ENCODE data around the gene PHKB.
"Not testable (repeated sequence)": the region's sequence is repeated elsewhere in the genome, so short reads cannot be mapped to it uniquely, and the experiment has no call there.

PHKB gene

DNA sequence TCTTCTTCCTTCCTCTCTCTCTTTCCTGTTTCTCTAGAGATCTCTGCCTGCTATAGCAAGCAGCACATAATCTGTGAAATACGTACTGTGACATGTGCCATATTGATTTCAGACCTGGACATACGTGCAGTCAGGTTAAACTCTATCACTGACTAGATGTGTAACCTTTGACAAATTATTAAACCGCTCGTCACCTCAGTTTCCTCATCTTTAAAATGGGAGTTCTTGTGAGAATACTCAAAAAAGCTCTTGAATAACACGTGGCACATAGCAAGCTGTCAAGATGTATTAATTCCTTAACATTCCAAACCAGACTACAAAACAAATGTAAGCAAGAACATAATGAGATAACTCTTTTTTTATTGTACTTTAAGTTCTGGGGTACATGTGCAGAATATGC is 170.0 kb downstream of the PHKB start:
- DNase-seq = no peak

DNA sequence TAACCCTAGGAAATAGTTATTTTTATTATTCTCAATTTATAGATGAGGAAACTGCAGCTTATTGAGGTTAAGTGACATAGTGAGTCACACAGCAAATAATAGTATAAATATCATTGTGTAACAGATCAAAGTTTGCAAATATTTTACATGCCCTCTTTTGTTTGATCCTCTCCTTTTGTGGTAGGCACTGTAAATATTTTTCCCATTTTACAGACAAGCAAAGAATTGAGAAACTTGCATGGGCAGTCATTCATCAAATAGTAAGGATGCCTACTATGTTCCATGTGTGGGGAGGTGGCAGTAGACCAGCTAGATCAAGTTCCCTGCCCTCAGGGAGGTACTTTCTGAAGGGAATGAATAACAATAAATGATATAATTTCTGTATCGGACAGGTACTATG is 173.0 kb downstream of the PHKB start:
- DNase-seq = no peak

DNA sequence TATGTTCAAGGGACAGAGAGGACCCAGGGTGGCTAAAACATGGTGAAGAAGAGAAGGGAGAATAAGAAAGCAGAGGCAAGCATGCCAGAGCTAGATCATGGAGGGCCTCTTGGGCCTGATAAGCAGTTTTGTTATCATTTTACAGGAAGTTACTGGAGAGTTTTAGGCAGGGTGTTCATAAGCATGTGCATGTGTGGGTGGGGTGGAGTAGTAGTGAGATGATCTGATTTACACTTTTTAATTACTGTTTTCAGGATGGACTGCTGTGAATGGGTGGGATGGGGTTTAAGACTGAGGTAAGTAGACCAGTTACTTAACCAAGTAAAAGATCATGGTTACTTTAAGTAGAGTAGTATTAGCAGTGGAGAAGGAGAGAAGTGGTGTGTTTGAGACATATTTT is 173.6 kb downstream of the PHKB start:
- no peak for DNase-seq

DNA sequence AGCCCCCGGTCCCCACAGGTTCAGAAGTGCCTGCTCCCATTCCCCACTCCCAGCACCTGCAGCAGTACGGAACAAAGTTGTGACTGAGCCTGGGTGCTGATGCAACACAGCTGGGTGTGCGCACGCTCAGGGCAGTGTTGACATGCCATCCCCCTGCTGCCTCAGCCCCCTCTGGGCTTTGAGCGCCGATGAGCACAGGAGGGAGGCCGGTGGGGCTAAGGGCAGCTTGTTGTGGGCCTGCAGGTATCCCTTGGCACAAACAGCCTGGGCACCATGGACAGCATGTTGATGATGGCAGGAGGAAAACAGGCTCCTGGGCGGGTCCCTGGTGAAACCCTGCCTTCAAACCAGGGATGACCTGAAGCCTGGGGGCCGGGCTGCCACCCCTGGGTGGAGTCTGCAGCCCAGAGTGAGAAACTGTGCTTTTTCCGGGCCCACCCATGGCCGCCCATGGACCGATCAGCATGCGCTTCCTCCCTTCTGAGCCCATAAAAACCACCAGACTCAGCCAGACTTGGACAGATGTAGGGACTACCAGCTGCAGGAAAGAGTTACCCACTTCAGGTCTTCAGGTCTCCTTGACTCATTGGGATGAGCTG is 175.5 kb downstream of the PHKB start:
- no peak for DNase-seq

DNA sequence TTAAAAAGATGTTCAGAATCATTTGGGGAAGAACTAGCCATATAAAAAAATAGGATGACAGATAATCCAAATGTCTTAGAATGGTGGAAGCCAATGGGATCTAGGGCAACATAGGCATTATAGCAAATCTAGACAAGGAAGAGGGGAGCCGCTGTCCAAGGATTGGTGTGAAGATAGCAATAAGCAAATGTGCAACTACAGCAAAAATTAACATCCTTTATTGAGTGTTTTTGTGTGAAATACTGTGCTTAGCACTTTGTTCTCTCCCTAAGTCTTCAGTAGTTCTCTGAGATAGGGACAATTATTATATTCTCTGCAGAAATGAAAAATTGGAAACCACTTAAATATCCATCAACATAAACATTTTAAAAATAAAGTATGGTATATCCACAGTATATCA is 177.0 kb downstream of the PHKB start:
- no peak for DNase-seq

DNA sequence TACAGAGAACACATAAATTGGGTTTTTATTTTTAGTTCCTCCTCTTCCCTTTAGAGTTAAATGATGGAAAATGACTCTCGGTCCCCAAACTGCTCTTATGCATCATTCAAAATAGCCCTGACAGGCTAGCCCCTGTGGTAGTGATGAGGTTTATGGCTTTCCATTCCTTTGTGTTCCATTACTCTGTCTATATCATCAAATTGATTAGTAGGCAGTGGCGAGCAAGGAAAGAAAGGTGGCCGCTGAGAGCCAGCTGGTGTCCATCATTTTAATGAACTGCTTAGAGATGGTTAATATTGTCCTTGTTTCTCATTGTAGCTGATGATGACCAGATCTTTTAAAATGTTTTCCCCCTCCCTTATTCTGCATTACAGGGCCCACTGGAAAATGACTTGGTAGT is 179.5 kb downstream of the PHKB start:
- no peak for DNase-seq

DNA sequence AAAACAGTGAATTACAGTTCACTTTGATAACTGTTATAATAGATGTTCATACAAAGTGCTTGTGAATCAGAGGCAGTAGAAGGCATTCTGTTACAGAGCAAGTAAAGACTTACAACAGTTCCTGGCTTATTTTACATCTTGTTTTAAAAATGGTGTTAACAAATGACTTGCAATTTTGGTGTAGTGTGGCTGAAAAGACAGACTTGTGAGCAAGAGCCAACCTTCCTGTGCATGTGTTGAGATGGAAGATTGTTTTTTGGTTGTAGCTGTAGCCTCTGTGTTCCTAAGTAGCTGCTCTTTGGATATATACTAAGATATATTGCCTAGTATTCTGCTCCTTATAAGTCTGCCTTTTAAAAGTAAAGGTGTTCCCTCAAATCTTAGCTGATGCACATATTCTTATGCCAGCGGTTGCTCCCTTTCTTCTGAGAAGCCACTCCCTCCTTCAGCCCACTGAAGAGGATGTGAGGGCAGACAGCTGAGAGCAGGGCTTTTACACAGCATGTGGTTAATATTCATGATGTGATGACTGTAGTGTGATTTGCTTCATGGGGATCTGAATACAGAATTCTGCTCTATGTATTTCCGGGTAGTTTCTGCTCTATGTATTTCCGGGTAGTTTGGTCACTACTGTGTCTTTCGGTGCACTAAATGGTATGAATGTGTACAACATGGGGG is 182.3 kb downstream of the PHKB start:
- DNase-seq = no peak

DNA sequence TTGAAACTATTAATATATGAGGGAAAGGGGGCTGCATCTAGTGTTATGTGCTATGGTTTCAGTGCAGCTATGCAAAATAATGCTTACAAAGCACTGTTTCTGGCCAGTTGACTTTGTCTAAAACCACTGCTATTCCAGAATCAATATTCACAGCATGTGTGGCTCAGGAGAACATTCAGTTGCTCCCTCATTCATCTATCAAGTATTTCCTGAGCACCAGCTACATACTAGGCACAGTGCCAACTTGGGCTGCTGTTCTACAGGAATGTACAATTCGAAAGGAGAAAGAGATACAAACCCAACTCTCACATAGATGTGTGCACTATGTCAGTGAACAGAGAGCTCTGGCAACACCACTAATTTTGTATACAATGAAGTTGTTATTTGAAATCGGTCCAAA is 183.0 kb downstream of the PHKB start:
- no peak for DNase-seq

DNA sequence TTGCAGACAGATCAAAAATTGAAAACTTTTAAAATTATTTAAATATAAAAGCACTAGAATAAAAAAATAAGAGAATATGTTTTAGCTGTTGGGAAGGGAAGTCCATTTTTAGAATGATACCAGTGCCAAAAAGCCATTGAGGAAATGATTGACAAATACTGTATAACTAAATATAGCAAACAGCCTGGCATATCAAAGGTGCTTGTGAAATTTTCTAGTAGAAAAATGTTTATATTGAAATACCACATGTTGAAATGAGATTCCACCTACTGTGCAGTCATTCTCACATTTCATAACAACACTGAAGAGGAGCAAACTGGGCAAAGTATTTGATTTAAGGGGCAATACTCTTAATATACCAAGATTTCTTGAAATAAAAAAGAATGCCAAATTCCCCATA is 183.5 kb downstream of the PHKB start:
- no peak for DNase-seq

DNA sequence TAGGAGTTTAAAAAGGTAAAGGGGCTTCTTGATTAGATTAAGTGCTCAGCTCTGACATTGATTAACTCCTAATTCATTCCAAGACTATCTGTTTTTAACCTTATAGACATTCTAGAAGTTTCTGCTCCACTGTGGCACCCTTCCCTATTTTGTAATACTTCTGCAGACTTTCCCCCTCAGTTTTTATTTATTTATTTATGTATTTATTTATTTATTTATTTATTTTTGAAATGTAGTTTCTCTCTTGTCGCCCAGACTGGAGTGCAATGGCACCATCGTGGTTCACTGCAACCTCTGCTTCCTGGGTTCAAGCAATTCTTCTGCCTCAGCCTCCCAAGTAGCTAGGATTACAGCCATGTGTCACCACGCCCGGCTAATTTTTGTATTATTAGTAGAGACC is 185.8 kb downstream of the PHKB start:
- no peak for DNase-seq

DNA sequence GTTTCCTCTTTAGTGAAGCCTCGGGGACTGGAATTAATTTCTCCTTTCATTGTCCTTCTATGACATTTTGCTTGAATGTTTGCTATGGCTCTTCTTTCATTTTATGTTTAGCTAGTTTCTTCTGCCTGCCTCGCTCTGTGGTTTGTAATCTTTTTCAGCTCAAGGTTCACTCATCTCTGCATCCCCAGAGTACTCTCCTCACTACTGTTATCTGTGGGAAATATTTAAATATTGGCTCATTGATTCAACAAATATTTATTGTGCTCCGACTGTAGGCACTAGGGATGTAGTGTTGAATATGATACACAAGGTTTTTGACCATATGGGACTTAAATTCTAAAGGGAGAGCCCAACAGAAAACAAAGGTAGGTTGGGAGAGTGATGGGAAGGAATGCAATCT is 195.9 kb downstream of the PHKB start:
- DNase-seq = no peak

DNA sequence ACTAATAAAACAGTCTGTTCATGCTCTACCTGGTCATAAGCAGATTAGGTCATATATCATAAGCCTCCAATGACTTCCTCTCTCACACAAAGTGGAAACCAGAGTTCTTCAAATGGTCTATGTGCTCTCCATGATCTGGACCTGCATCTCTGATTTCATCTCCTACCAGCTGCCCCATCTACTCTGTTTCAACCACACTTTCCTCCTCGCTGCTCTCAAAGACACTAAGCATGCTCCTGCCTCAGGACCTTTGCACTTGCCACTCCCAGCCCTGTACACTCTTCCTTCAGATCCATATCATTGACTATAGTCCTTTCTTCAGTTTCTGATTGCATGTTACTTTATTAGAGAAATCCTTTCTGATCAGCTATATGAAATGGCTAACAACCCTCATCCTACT is 196.8 kb downstream of the PHKB start:
- DNase-seq = no peak

DNA sequence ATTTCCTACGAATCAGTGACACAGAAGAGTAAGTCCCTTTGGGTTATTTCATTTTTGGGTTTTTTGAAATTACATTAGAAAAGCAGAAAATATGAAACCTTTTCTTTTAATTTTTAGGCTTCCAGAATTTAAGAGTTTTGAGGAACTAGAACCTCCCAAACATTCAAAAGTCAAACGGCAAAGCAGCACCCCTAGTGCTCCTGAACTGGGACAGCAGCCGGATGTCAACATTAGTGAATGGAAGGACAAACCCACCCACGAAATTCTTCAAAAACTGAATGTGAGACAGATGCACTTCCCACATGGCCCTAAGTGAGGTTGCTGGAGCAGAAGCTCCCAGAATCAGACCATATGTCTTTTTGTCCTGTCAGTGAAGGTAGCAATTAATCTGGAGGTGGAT is 199.4 kb downstream of the PHKB start:
- no peak for DNase-seq

DNA sequence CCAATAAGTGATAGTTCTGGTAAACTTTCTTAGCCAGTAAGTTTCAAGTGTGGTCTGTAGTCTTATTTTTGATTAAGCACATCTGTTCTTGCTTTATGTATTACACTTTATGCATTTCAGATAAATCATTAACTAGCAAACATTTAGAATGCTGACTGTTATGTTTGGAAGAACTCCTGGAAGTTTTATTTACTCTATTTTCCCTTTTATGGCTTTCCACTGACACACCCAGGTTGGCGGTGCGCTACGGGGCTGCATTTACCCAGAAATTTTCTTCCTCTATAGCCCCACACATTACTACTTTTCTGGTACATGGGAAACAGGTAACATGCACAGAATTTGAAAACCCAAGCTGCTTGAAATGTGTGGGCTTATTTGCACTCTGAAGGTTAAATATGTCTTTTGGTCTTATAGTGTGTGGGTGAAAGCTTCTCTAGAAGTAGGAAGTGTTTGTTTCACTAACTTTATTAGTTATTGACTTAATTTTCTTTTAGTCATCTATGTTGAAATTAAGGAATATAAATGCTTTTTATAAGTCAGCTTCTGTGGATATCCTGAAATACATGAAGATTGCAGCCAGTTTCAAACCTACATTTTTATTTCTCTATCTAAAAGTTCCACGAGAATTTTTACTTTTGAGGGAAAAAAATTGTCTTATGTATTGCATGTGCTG is 203.7 kb downstream of the PHKB start:
- no peak for DNase-seq

DNA sequence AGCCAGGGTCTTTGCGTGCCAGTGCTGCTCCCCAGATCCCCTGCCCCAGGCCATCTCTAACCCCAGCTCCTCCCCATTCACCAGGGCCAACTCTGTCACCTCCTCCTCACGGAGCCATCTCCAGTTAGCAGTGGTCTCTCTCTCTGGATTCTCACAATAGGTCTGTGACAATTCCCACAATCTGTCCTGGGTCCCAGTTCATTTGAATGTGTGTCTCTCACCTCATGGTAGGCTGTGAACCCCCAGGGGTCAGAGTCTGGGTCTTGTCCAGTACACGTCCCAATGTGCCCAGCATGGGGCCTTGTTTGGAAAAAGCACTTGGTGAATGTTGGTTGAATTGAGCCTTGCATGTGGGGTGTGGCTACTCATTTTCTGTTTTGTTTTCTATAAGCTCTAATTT is 205.3 kb downstream of the PHKB start:
- no peak for DNase-seq

DNA sequence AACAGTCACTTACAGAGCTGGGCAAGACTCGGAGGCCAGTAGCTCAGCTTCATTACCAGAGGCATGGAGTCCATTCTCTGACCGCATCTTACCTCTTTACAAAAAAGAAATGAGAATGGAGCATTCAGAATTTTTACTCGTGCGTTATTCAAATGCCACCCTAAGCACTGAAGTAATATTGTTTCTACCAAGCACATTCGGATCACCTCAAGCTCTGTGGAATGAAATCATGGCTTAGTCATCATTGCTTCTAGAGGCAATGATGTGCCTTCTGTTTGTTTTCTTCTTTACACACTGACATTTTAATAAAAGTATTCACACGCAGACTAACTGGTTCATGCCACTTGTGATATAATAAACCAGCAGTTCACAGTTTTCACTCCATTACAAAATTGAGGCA is 206.8 kb downstream of the PHKB start:
- DNase-seq = no peak

DNA sequence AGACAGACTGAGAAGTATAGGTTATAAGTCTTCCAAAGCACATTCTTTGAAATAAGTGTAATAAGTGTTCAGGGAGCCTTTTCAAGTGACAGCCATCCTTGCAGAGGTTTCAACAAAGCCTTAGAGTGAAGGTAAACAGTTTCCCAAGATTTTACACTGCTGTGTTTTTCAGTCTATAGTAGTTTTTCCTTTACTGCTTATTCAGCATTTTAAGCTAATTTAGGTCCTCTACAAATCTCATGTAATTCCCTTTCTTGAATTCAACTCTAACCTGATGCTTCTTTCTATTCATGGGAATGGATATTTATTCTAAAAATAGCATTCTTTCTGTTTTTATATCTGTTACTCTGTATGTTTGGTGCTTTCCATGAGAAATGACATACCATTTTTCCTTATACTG is 211.3 kb downstream of the PHKB start:
- no peak for DNase-seq

DNA sequence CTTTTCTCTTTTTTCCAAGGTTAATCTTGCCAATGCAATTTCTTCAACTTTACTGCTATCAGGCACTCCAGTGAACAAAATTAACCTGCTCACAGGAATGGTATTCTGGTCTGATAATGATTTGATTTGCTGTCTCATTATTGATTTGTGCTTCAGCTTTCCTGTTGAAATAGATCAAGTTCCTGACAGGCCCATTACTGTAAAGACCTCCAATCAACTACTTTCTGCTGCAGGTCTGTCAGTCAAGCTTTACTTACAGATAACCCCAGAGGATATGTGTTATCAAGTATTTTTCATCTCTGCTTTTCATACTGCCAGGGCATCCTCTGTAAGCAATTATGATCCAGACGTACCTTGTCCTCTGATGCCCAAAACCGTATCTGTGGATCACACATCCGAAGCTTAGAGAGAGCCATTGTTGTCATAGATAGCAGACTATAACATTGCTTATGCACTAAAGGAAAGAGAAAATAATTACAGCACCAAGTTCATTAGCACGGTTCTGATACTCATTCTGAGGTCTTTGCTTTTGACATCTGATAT is 215.6 kb downstream of the PHKB start:
- DNase-seq = no peak

DNA sequence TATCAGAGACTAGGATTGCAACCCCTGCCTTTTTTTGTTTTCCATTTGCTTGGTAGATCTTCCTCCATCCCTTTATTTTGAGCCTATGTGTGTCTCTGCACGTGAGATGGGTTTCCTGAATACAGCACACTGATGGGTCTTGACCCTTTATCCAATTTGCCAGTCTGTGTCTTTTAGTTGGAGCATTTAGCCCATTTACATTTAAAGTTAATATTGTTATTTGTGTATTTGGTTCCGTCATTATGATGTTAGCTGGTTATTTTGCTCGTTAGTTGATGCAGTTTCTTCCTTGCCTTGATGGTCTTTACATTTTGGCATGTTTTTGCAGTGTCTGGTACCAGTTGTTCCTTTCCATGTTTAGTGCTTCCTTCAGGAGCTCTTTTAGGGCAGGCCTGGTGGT is 220.4 kb downstream of the PHKB start:
- DNase-seq = not testable (repeated sequence)

DNA sequence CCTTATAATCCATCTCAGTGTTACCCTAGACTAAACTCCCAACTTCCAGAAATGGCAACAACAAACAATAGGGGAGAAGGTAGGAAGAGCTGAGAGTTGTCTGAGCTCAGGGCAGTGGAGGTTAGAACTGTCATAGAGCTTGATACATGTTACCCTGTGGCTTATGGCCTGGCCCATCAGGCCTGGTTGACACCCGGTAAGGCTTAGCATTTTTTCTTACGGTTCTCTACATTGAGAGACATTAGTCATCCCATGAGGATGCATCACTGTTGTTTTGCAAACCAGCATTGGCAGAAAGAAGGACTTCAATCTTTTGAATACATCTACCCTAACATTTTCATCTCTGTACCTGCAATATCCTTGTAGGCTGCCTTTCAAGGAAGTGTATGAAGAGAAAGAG is 226.6 kb downstream of the PHKB start:
- DNase-seq = no peak

DNA sequence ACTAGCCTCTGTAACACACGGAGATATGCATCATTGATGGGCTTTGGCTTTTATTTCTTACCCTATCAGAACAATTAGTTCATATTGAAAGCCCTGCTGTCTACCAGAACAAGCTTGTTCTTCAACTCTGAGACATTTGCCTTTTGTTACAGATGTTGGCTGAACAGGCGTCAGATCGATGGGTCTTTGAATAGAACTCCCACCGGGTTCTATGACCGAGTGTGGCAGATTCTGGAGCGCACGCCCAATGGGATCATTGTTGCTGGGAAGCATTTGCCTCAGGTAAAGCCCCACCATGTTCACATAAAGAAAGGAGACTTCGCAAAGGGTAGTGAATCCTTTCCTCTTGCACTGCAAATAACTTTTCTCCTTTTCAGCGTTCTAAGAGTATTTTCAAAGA is 232.1 kb downstream of the PHKB start:
- DNase-seq = no peak

DNA sequence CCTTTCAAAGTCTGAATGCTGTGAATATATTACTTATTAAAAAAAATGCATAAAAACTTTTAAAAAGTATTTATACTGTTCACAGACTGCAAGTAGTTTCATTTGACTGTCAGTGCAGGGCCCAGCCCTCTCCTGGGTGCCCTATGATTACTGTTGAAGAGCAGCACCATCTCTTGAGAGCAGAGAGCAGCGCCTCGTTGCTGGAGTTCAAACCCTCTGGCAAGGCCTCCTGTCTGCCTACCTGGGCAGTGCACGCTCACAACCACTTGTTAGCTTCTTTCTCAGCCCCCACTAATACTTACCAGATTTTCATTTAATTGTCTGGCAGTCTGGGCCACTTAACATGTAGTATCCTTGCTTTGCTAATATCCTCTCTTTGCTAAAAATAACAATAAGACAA is 233.4 kb downstream of the PHKB start:
- no peak for DNase-seq

DNA sequence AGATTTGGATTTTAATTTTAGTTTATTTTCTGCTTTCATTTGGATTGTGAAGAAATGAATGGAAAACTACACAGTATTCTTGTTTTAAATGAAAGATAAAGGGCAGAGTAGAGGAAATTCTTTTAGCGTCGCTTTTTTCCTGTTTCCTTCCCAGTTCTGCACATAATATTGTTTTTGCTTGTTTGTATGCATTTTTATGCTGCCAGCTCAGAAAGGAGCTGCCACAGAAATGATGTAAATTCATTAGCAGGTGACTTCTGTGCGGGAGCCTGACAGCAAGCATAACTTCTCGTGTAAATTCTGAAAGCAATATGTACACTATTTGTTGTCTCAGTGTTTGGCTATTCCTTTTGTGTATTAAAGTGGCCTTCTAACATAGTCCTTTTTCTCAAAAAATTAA is 234.6 kb downstream of the PHKB start:
- no peak for DNase-seq

DNA sequence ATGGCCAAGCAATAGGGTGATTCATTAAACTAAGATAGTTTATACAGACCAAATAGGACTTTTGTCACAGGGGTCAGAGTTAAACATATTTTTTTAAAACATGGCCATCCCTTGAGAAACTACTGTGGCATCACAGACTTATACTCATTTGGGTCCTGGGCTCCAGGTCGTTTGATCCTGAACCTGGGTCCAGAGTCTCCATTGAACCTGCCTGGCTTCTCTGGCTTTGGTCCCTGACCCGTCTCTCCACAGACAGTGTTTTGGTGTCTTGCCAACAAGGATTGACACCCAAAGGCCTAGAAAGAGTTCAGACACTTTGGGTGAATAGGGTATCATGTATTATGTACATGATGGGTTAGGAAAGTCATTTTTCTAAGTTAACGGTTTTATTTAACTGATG is 236.7 kb downstream of the PHKB start:
- no peak for DNase-seq

DNA sequence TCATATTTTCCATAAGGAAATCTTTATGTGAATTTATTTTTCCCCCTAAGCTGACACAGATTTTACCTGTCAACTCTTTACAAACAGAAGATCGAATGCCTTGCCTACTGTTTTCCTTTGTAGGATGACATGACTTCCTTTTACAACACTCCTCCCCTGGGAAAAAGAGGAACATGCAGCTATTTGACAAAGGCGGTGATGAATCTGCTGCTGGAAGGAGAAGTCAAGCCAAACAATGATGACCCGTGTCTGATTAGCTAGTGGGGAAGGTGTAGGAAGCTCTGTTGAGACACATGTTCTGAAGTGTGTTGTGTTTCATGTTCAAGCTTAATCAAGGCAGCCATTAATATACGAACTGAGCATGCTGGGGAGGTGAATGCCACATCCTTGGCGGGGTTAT is 238.0 kb downstream of the PHKB start:
- DNase-seq = no peak

All from activated T-cell treated with anti-CD3 and anti-CD28 coated beads for 4 hours (primary cell).